GM23248 (cell line): Measurements from ENCODE around the gene TSPAN5.

ENCODE experiments used
- EZH2 ChIP-seq: fragments of 200-600 bp; sonication (generic); IDR thresholded peaks from 2 replicates; pipeline ENCODE4 v1.6.1; 2018; ENCODE audit warnings: antibody characterized with exemption, mild to moderate bottlenecking; ENCODE audit not compliant: insufficient read depth, poor library complexity, severe bottlenecking
- EZH2phosphoT487 ChIP-seq: fragments of 200-600 bp; sonication (generic); IDR thresholded peaks from 2 replicates; pipeline ENCODE4 v1.6.1; 2018; ENCODE audit warnings: antibody characterized with exemption, moderate library complexity, mild to moderate bottlenecking, low read depth; ENCODE audit not compliant: insufficient read depth

- TF ChIP-seq EZH2 = no peak
- TF ChIP-seq EZH2phosphoT487 = no peak
These were observed 175.9 kb downstream of the TSPAN5 start for GRCh38 chr4:98482503-98482846.
